ENCODE results near the gene MLN.

Gene MLN

GRCh38 chr6:33788694-33789549, 14.9 kb downstream of the MLN start, which contains the start of gene LEMD2:
Gene LEMD2 (minus strand): TSS chr6:33789130. CDS start chr6:33789116, 14 bp downstream.
- peak; percentile 84 to 92 (median 86) for DNase-seq (ENCODE audit: low read depth in 3 of 3)

GRCh38 chr6:33787954-33788693, 15.7 kb downstream of the MLN start:
- peak; percentile 28 to 54 (median 33) for DNase-seq (ENCODE audit: low read depth in 3 of 3)

GRCh38 chr6:33787346-33787953, 16.4 kb downstream of the MLN start:
- no peak for DNase-seq (ENCODE audit: low read depth in 3 of 3)

- no peak for DNase-seq (ENCODE audit: low read depth in 3 of 3)
Observed at GRCh38 chr6:33786736-33787135, 17.1 kb downstream of the MLN start.

GRCh38 chr6:33785778-33786177, 18.0 kb downstream of the MLN start:
- no peak for DNase-seq (ENCODE audit: low read depth in 3 of 3)

GRCh38 chr6:33784787-33785186, 19.0 kb downstream of the MLN start:
- no peak for DNase-seq (ENCODE audit: low read depth in 3 of 3)

GRCh38 chr6:33783781-33784520, 19.9 kb downstream of the MLN start:
- no peak for DNase-seq (ENCODE audit: low read depth in 3 of 3)

- DNase-seq (ENCODE audit: low read depth in 3 of 3): no peak
Observed at GRCh38 chr6:33782561-33782960, 21.2 kb downstream of the MLN start.

GRCh38 chr6:33781131-33781975, 22.4 kb downstream of the MLN start:
- DNase-seq (ENCODE audit: low read depth in 3 of 3): no peak

- no peak for DNase-seq (ENCODE audit: low read depth in 3 of 3)
Observed at GRCh38 chr6:33779895-33780294, 23.9 kb downstream of the MLN start.

- no peak for DNase-seq (ENCODE audit: low read depth in 3 of 3)
Observed at GRCh38 chr6:33779290-33779689, 24.5 kb downstream of the MLN start.

- no peak for DNase-seq (ENCODE audit: low read depth in 3 of 3)
Observed at GRCh38 chr6:33778444-33779121, 25.2 kb downstream of the MLN start.

GRCh38 chr6:33777398-33778388, 26.1 kb downstream of the MLN start:
- DNase-seq (ENCODE audit: low read depth in 3 of 3): no peak

- DNase-seq (ENCODE audit: low read depth in 3 of 3): no peak
Observed at GRCh38 chr6:33776764-33777163, 27.0 kb downstream of the MLN start.

- no peak for DNase-seq (ENCODE audit: low read depth in 3 of 3)
Observed at GRCh38 chr6:33776186-33776585, 27.6 kb downstream of the MLN start.

- DNase-seq (ENCODE audit: low read depth in 3 of 3): no peak
Observed at GRCh38 chr6:33774774-33775173, 29.0 kb downstream of the MLN start.

- no peak for DNase-seq (ENCODE audit: low read depth in 3 of 3)
Observed at GRCh38 chr6:33772902-33773472, 30.8 kb downstream of the MLN start.

GRCh38 chr6:33772082-33772830, 31.5 kb downstream of the MLN start:
- DNase-seq (ENCODE audit: low read depth in 3 of 3): no peak
